GM12872 (cell line): ENCODE results near the gene SLC7A11.

Experiments used
- TF ChIP-seq, protein P1 (sequence below): IDR thresholded peaks from 3 replicates; pipeline ENCODE4 v1.5.1; 2011; ENCODE audit warnings: low read depth, mild to moderate bottlenecking, low read length, moderate library complexity; ENCODE audit not compliant: insufficient read depth

SLC7A11 gene

GRCh38 chr4:138269175-138269574, 27.0 kb upstream of the SLC7A11 start:
- TF ChIP-seq, protein P1, sequence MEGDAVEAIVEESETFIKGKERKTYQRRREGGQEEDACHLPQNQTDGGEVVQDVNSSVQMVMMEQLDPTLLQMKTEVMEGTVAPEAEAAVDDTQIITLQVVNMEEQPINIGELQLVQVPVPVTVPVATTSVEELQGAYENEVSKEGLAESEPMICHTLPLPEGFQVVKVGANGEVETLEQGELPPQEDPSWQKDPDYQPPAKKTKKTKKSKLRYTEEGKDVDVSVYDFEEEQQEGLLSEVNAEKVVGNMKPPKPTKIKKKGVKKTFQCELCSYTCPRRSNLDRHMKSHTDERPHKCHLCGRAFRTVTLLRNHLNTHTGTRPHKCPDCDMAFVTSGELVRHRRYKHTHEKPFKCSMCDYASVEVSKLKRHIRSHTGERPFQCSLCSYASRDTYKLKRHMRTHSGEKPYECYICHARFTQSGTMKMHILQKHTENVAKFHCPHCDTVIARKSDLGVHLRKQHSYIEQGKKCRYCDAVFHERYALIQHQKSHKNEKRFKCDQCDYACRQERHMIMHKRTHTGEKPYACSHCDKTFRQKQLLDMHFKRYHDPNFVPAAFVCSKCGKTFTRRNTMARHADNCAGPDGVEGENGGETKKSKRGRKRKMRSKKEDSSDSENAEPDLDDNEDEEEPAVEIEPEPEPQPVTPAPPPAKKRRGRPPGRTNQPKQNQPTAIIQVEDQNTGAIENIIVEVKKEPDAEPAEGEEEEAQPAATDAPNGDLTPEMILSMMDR: no peak

- TF ChIP-seq, protein P1: no peak
Measured at GRCh38 chr4:138267835-138268234, 25.7 kb upstream of the SLC7A11 start.

GRCh38 chr4:138266948-138267347, 24.8 kb upstream of the SLC7A11 start:
- TF ChIP-seq, protein P1: no peak

GRCh38 chr4:138263247-138263816, 21.2 kb upstream of the SLC7A11 start:
- TF ChIP-seq, protein P1: no peak

GRCh38 chr4:138262469-138262868, 20.3 kb upstream of the SLC7A11 start:
- TF ChIP-seq, protein P1: no peak

- TF ChIP-seq, protein P1: no peak
Measured at GRCh38 chr4:138262030-138262429, 19.9 kb upstream of the SLC7A11 start.

- TF ChIP-seq, protein P1: no peak
Measured at GRCh38 chr4:138259824-138260223, 17.7 kb upstream of the SLC7A11 start.
